CD4-positive, alpha-beta T cell treated with Interleukin-4 for 1 hour (primary cell): ENCODE data around the gene SCPEP1.
A peak's percentile ranks its signal among the peaks of the same experiment; 100 is the strongest.
"Not testable (repeated sequence)": the region's sequence is repeated elsewhere in the genome, so short reads cannot be mapped to it uniquely, and the experiment has no call there.

Experiments used
- DNase-seq, 2 donors: peaks; one replicate each; pipeline ENCODE4 v3.0.0-alpha.2; 2020 to 2022

Gene SCPEP1

GRCh38 chr17:56965681-56966080 lies 12.2 kb upstream of the SCPEP1 start:
- not testable (repeated sequence) for DNase-seq

- DNase-seq: no peak
Observed at GRCh38 chr17:56966338-56966737, 11.6 kb upstream of the SCPEP1 start.

- no peak for DNase-seq
Observed at GRCh38 chr17:56970974-56971373, 7.0 kb upstream of the SCPEP1 start.

GRCh38 chr17:56972111-56972730 lies 5.7 kb upstream of the SCPEP1 start:
- DNase-seq: no peak

DNA sequence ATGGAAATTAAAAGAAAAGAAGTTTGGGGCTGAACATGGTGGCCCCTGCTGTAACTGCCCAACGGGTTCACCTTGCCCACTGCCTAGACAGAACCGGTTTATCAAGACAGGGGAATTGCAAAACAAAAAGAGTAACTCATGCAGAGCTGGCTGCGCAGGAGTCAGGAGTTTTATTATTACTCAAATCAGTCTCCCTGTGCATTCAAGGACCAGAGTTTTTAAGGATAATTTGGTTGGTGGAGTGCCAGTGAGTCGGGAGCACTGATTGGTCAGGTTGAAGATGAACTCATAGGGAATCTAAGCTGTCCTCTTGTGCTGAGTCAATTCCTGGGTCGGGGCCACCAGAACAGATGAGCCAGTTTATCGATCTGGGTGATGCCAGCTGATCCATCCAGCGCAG lies 4.4 kb upstream of the SCPEP1 start:
- no peak for DNase-seq

DNA sequence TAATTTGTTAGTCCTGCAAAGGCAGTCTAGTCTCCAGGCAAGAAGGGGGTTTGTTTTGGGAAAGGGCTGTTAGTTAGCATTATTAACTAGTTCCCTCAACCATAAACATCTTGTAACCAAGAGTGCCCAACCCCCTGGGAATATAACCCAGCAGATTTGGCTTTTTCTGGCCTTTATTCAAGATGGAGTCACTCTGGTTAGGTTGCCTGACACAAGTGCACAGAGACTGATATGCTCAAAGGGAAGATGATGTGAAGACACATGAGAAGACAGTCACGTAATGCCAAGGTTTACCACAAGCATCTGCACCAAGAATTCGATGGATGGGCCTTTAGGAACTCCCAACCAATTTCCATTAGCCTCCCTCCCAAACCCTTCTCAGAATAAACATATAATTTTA lies 3.9 kb upstream of the SCPEP1 start:
- DNase-seq: no peak

GRCh38 chr17:56975656-56976055 lies 2.3 kb upstream of the SCPEP1 start:
- no peak for DNase-seq

DNA sequence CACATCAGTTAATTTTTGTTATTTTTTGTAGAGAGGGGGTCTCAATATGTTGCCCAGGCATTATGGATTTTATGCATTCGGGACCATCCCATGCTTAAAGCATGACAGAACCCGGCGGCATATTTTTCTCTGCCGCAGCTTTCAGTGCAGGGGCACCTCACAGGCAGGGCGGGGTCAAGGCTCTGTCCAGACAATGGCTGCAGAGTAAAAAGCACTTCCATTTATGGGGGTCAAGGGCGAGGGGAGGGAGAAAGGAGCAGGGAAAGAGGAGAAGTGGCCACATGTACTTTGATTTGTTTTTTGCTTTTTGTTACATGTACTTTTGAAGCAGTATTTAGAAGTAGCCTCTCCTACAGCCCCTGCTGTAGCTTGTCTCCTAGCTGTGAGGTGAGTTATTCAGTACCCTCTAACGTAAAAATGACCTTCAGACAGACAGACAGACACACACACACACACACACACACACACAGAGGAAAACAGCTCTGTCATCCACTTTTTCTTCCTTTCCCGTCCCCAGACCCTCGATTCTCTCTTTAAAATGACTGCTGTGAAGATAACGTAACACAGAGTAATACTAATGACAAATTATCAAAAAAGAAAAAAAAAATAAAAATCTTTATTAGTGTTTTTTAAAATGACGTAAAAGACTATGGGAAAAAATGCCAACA lies 856 bp upstream of the SCPEP1 start:
- DNase-seq: no peak

DNA sequence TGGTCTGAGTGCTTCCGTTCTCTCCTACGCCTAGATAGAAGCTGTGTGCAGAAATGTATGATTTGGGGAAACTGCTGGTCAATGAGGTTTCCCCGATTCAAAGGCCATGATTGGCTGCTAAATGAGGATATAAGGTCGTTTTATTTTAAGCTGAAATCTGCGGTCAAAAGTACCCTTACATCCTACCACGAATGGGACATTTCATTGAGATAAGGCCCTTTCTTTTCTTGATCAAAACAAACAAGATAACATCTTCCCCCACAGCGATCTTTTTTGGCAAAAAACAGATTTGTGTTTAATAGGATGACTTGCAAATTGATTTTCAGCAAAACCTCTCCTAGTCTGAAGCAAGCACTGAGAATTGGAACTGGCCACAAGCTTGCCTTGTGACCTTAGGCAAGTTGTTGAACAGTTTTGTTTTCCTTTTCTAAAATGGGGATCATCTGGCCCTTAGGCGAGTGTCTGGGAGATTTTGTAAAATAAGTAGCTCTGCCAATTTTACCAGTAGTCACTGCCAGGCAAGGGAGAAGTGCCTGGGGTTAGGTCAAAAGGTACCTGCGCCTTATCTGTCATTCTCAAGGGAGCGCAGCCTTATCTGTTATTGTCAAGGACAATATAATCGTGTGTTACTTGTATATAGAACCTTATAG lies 635 bp downstream of the SCPEP1 start:
- peak in 1 of 2 donors; percentile 52 for DNase-seq

DNA sequence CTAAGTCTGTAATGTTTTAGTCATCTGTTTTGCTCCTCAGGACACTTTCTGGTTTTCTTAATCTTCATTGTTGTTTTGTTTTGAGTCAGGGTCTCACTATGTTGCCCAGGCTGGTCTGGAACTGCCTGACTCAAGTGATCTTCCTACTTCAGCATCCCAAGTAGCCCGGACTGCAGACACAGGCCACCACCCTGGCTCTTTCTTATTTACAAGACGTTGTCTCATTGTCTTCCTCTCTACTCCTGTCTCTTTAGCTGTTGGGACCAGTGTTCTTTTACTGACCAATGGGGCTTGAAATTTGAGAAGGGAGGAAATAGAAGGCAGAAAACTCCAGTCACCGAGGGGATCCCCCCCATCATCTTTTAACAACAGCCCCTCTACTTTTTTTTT lies 1.2 kb downstream of the SCPEP1 start:
- DNase-seq: no peak

GRCh38 chr17:56980526-56980925 lies 2.6 kb downstream of the SCPEP1 start:
- DNase-seq: not testable (repeated sequence)

DNA sequence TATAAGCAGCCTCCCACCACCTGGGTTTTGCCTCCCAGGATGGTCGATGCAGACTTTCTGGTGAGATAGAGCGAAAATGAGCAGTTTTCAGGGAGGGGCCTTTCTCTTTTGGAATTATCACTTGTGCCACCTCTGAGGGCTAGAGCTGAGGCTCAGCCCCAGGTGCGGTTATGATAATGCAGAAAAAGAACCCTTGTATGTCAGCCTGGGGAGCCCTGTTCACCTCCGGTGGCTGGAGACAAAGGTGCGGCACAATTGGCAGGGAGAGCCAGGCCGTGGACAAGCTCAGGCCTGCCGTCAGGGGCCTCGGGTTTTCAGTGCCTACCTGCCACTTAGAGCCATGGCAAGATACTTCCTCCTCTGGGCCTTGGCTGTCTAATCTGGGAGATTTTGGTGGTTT lies 4.4 kb downstream of the SCPEP1 start:
- no peak for DNase-seq

DNA sequence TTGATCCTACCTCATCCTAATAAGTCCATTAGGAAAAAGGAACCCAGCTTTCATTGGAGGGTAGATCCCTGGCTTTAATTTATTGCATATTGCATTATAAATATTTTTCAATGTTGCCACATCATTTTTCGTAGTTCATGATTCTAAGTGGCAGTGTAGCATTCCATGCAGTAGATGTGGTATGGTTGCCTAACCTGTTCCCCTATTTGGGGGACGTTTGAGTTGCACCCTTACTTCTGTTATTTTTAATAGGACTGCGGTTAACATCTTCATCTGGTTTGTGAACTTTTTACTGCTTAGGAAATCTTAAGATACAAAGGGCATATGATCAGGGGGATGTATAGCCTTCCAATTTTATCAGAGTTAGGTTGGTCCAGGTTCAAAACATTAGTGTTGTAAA lies 5.4 kb downstream of the SCPEP1 start:
- DNase-seq: no peak

DNA sequence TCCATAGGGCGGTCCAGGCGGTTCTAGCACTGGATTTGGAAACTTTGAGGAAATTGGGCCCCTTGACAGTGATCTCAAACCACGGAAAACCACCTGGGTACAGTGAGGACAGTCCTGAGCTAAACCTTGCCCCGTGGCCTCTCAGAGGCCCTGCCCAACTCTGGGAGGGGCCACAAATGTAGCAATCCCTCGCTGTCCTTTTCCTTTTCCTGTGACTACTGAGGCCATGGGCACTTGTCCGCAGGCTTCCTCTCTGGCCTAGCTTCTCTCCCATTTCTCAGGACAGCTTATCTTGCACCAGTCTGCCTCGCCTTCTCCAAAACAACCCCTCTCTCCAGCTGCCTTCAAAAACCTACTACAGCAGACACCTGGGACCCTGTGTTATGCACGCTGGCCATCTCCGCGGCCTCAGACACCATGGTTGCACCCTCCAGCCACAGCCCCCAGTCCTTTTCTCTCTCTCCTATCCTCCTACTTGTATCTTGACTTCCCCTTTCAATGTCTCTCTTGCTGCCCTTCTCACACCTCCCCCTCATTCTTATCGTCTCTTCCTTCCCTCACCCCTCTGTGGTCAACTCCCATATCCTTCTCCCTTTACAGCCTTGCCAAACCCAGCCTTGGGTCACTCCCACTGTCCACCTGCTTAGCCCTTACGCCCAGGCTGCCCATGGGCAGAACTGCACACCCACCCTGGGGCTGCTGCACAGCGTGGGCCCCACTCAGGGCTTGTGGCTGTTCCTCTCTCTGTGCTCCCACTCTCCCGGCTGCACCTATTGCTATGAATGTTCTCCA lies 7.6 kb downstream of the SCPEP1 start:
- DNase-seq: no peak

- DNase-seq: no peak
Observed at GRCh38 chr17:56987283-56987834, 9.4 kb downstream of the SCPEP1 start.

GRCh38 chr17:56988901-56989572 lies 11.1 kb downstream of the SCPEP1 start:
- no peak for DNase-seq

DNA sequence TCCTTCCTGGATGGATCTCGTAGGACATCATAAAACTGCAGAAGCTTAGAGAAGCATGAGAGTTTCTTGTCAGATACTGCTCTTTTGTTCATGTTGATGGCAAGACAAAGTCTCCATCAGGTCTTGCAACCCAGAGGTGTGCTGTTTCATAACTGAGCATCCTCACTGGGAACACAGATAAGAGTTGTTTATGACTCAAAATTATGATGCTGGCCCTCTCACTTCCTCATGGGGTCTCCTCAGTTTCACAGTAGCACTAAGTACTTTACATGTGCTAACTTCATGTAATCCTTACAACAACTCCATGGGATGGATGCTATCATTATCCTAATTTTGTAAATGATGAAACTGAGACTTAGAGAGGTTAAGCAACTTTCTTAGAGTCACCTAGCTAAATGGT lies 14.4 kb downstream of the SCPEP1 start:
- no peak for DNase-seq

DNA sequence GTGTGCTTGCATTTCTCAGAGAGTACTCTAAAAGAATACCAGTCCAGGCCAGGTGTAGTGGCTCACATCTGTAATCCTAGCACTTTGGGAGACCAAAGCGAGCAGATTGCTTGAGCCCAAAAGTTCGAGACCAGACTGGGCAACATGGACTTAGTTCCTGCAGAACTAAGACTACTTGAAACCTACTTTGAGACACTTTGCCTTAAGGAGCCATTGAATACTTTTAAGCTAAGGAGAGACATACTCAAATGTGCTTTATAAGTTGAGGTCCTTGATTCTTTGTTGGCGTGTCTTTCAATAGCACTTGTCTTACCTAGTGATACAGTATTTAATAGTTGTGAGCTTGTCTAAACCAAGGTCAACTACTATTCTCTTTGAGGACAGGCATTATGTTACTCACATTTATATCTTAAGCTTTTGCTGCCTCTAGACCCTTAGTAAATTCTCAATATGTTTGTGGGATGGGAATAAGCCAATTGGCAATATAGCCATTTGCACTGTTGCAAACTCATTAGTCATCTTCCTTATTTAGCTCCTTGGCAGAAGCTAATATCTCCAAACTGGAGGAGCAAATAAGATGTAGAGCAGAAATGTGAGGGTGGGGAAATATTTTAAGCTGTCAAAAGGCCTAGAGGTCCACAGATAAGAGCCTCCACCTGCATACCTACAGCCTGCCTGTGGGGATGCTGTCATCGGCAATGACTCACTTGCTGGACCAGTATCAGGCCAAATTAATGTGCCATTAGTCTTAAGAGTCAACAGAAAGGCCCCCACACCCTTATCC lies 16.3 kb downstream of the SCPEP1 start:
- no peak for DNase-seq

DNA sequence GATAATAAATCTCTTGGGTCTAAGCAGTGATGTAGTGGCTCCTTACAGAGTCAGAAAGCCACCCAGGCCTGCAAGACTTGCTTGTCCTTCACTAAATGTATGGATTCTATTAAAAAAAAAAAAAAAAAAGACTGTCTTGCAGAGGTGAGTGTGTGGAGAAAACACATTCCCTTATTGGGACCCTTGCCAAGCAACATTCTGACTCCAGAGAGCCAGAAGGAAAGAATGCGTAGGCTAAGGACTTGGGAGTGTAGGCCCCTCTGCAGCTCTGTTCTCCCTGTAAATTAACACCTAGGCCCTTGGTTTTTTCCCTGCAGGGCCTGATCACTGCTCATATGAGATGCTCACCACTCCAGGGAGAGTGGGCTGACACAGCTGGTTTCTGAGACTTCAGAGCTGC lies 17.8 kb downstream of the SCPEP1 start:
- no peak for DNase-seq

- DNase-seq: no peak
Observed at GRCh38 chr17:56997313-56997712, 19.4 kb downstream of the SCPEP1 start.

DNA sequence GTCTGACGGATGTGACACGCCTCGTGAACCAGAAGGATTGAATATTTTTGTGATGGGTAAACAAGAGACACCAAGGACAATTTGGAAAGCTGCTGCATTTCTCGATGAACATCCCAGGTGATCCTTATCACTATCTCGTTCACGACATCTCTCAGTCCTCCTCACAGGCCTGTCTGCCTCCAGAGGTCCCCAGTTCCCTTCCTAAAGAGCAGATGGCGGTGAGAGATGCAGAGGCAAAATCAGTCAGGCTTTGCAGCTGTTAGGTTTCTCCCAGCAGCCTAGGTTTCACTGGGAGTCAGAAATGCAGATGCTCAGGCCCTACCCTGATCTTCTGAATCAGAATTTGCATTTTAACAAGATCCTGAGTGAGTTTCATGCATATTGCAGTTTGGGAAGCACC lies 23.6 kb downstream of the SCPEP1 start:
- no peak for DNase-seq

- no peak for DNase-seq
Observed at GRCh38 chr17:57002904-57003303, 25.0 kb downstream of the SCPEP1 start.
